Upper lobe of left lung (tissue), 6 donors: ENCODE measurements around the gene VPS13D. TPM values are rescaled to one million over a fixed set of nuclear protein-coding genes. Genes with fewer than 3 reads are reported as not detected.

ENCODE experiments used
- ATAC-seq, 2 donors: fragments of 200-7000 bp; cut with Tn5 transposase; one replicate each; pipeline ENCODE4 v1.9.1; 2022; ENCODE audit warnings: mild to moderate bottlenecking in 2 of 2, moderate library complexity in 2 of 2; ENCODE audit not compliant: low FRiP score in 2 of 2
- DNase-seq, 2 donors: peaks; one replicate each; pipeline ENCODE4 v3.0.0-alpha.2; 2019 to 2020
- H3K27ac ChIP-seq, 4 donors: fragments of 200-600 bp; sonication (generic); one replicate each; pipeline ENCODE4 v1.5.1; 2016 to 2019
- H3K27me3 ChIP-seq, 4 donors: fragments of 200-600 bp; sonication (generic); one replicate each; pipeline ENCODE4 v1.5.1; 2017 to 2019
- H3K36me3 ChIP-seq, 4 donors: fragments of 200-600 bp; sonication (generic); one replicate each; pipeline ENCODE4 v1.5.1; 2016 to 2019
- H3K4me1 ChIP-seq, 4 donors: fragments of 200-600 bp; sonication (generic); one replicate each; pipeline ENCODE4 v1.5.1; 2018 to 2019
- H3K4me3 ChIP-seq, 4 donors: fragments of 200-600 bp; sonication (generic); one replicate each; pipeline ENCODE4 v1.5.1; 2017 to 2019; ENCODE audit warnings: mild to moderate bottlenecking in 2 of 4, moderate library complexity in 1 of 4
- H3K9me3 ChIP-seq, 4 donors: fragments of 200-600 bp; sonication (generic); one replicate each; pipeline ENCODE4 v1.5.1; 2018 to 2019
- CTCF ChIP-seq, 6 experiments: fragments of 450-650 bp in 4 of 6; fragments of 200-600 bp in 2 of 6; sonication (generic) in 2 of 6; IDR thresholded peaks; one replicate each; pipeline ENCODE4 v1.5.1; 2016 to 2019; ENCODE audit warnings: antibody characterized with exemption in 6 of 6
- EP300 ChIP-seq, 4 donors: sonication (generic); formaldehyde crosslinking; IDR thresholded peaks; one replicate each; pipeline ENCODE4 v1.5.1; 2017; ENCODE audit warnings: antibody characterized with exemption in 4 of 4, control low read depth in 2 of 4
- POLR2A ChIP-seq, 4 donors: fragments of 450-650 bp; IDR thresholded peaks; one replicate each; pipeline ENCODE4 v1.5.1; 2016 to 2017; ENCODE audit warnings: antibody characterized with exemption in 4 of 4, mild to moderate bottlenecking in 2 of 4
- POLR2AphosphoS5 ChIP-seq, 2 donors: sonication (generic); formaldehyde crosslinking; IDR thresholded peaks; one replicate each; pipeline ENCODE4 v1.5.1; 2017; ENCODE audit warnings: antibody characterized with exemption in 2 of 2
- WGBS, 2 donors: methylation state at CpG; one replicate each; pipeline ENCODE4 v1.1.5; 2017 to 2018; 5-methylcytosine and 5-hydroxymethylcytosine counted together
- total RNA-seq, 6 donors: library from RNA; depleted of rRNA in 4 of 6; stranded (reverse); fragments of >200 nt in 4 of 6; gene quantifications; one replicate each; pipeline versions ENCODE4 v1.1.0 to v1.2.1, GENCODE V29; 2016 to 2021
- donor health status: DM: no; HTN: no; CAD: no; lungs with moderate emphysema.
- donor health status: DM: no; HTN: yes; CAD: no; lungs with severe emphysema.

VPS13D gene
- total RNA-seq, 6 donors from 2014 or later, result 54.9 to 181 (median 87.9) TPM

DNA sequence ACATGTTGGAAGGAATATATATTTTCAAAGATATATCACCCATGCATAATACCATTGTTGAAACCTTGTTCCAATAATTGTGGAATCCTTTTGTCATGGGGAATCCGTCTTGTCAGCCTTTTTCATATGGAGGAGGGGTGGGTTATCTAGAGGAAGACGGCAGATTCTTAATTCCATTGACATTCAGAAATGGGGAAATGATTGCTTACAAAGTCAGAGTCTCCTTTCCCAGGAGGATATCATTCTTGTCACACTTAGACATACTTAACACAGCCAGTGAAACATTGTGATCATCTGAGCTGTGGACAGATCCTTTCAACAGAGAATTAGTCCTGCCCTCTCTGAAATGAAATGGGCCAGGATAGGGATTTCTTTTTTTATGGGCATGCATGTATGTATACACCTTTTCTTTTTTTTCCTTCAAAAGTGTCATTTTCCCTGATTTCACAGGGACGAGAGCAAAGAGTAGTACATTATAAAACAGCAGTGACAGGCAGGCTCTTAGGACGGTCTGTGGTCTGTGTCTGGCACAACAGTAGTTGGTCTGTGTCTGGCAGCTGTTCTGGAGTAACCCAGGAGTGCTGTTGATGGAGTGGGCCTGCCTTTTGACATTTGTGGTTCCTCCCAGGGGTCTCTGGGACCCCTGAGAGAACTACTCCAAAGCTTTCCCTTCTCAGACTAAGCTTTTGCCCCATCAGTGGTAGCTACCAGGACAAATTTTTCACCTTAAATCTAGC lies 50.1 kb downstream of the VPS13D start:
- Histone ChIP-seq H3K27me3 (no peaks in the 10 kb centered on the region), H3K9me3 (no peaks in the 10 kb centered on the region), H3K4me1 (peaks cover 0 to 6% (median 0%) of the 10 kb centered on the region in 4 donors), H3K27ac (no peak overlapping the region), H3K36me3 (peaks cover 18 to 90% (median 56%) of the 10 kb centered on the region in 4 donors), H3K4me3 (no peak overlapping the region)
- WGBS, 2 donors, result 78 to 84% methylated on average over 4 of the region's 4 CpGs
- TF ChIP-seq CTCF (IDR thresholded peaks at IDR 0.05), result no peak
- no peak for TF ChIP-seq POLR2A (IDR thresholded peaks at IDR 0.05)
- no peak for TF ChIP-seq EP300 (IDR thresholded peaks at IDR 0.05)
- no peak for TF ChIP-seq POLR2AphosphoS5 (IDR thresholded peaks at IDR 0.05)
- no peak for ATAC-seq
- no peak for DNase-seq

GRCh38 chr1:12282142-12282541 lies 52.3 kb downstream of the VPS13D start:
- DNase-seq (no peak), ATAC-seq (no peak)
- Histone ChIP-seq H3K27me3 (no peaks in the 10 kb centered on the region), H3K36me3 (peaks cover 10 to 86% (median 40%) of the 10 kb centered on the region in 4 donors), H3K27ac (no peak overlapping the region), H3K4me3 (no peak overlapping the region), H3K4me1 (peaks cover 0 to 6% (median 0%) of the 10 kb centered on the region in 4 donors), H3K9me3 (no peaks in the 10 kb centered on the region)
- WGBS, 2 donors, result 81 to 85% methylated on average over 3 of the region's 3 CpGs
- no peak for TF ChIP-seq EP300 (IDR thresholded peaks at IDR 0.05)
- TF ChIP-seq CTCF (IDR thresholded peaks at IDR 0.05), result no peak
- no peak for TF ChIP-seq POLR2AphosphoS5 (IDR thresholded peaks at IDR 0.05)
- TF ChIP-seq POLR2A (IDR thresholded peaks at IDR 0.05), result no peak

DNA sequence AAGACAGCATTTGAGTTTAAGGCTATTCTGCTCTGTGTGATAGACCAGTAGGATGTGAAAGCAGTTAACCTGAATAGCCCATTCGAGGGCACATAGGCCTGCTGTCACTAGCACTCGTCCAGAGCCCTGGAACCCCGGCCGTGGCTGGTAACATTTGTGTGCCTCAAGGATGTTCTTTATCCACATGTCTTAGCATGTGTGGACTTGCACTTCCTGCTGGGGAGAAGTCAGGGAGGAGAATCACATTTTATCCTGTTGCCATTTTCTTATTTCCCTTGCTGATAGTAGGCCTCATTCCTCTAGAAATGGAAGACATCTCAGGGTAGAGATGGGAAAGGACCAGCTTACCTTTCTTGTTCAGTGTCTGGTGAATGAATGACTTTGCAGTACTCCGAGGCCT lies 54.7 kb downstream of the VPS13D start:
- TF ChIP-seq POLR2AphosphoS5 (IDR thresholded peaks at IDR 0.05), result no peak
- TF ChIP-seq POLR2A (IDR thresholded peaks at IDR 0.05), result no peak
- no peak for TF ChIP-seq EP300 (IDR thresholded peaks at IDR 0.05)
- TF ChIP-seq CTCF (IDR thresholded peaks at IDR 0.05), result no peak
- H3K4me3 ChIP-seq, result no peak overlapping the region
- no peak overlapping the region for H3K27ac ChIP-seq
- H3K36me3 ChIP-seq, result peaks cover 0 to 87% (median 34%) of the 10 kb centered on the region in 4 donors
- ATAC-seq, result no peak
- H3K4me1 ChIP-seq, result peaks cover 0 to 3% (median 0%) of the 10 kb centered on the region in 4 donors
- no peaks in the 10 kb centered on the region for H3K9me3 ChIP-seq
- WGBS, 2 donors, result 92 to 96% methylated on average over 5 of the region's 5 CpGs
- H3K27me3 ChIP-seq, result no peaks in the 10 kb centered on the region
- no peak for DNase-seq

- TF ChIP-seq POLR2AphosphoS5 (IDR thresholded peaks at IDR 0.05) (no peak), POLR2A (IDR thresholded peaks at IDR 0.05) (no peak), CTCF (IDR thresholded peaks at IDR 0.05) (no peak), EP300 (IDR thresholded peaks at IDR 0.05) (no peak)
- Histone ChIP-seq H3K9me3 (no peaks in the 10 kb centered on the region), H3K27me3 (no peaks in the 10 kb centered on the region), H3K4me1 (no peaks in the 10 kb centered on the region), H3K36me3 (peaks cover 0 to 87% (median 32%) of the 10 kb centered on the region in 4 donors), H3K4me3 (no peak overlapping the region), H3K27ac (no peak overlapping the region)
- 94 to 98% methylated on average over 5 of the region's 5 CpGs for WGBS, 2 donors
- DNase-seq (no peak), ATAC-seq (no peak)
Observed at GRCh38 chr1:12285496-12286143, 55.8 kb downstream of the VPS13D start.
